BLaER1 treated with 17β-estradiol and CSF1 and Interleukin-3, amounts not matched to agents 10 nM and 100 nM (cell line): ENCODE results near the gene PRR19.

ENCODE experiments used
- H3K27ac ChIP-seq, 11 experiments: shearing (Covaris generic); formaldehyde crosslinking; 2 replicates each; pipeline ENCODE4 v1.8.1; 2022
- H3K27me3 ChIP-seq, 11 experiments: shearing (Covaris generic); formaldehyde crosslinking; 2 replicates each; pipeline ENCODE4 v1.8.1; 2022
- H3K36me3 ChIP-seq, 11 experiments: shearing (Covaris generic); formaldehyde crosslinking; 2 replicates each; pipeline ENCODE4 v1.8.1; 2022
- H3K4me1 ChIP-seq, 10 experiments: shearing (Covaris generic); formaldehyde crosslinking; 2 replicates each; pipeline ENCODE4 v1.8.1; 2022
- H3K4me2 ChIP-seq, 11 experiments: shearing (Covaris generic); formaldehyde crosslinking; 2 replicates each; pipeline ENCODE4 v1.8.1; 2022
- H3K4me3 ChIP-seq, 10 experiments: shearing (Covaris generic); formaldehyde crosslinking; 2 replicates each; pipeline ENCODE4 v1.8.1; 2022
- H3K9ac ChIP-seq, 11 experiments: shearing (Covaris generic); formaldehyde crosslinking; 2 replicates each; pipeline ENCODE4 v1.8.1; 2022
- H3K9me3 ChIP-seq, 11 experiments: shearing (Covaris generic); formaldehyde crosslinking; replicated peaks in 1 of 11; 2 replicates each; pipeline ENCODE4 v1.8.1; 2022
- H4K20me1 ChIP-seq, 11 experiments: shearing (Covaris generic); formaldehyde crosslinking; 2 replicates each; pipeline ENCODE4 v1.8.1; 2022
- Cebpa-rat ChIP-seq, 11 experiments: shearing (Covaris generic); IDR thresholded peaks; 2 replicates each; pipeline ENCODE4 v1.8.1; 2022

PRR19 gene

GRCh38 chr19:42352301-42353259 is 50.6 kb downstream of the PRR19 start:
- Histone ChIP-seq H3K4me3 (no peak overlapping the region), H3K27ac (peak overlapping the region in 2 of 11 experiments; percentile 29 to 35; a peak in 2 of 22 replicates), H4K20me1 (peaks cover 0 to 21% (median 0%) of the 10 kb centered on the region in 11 experiments; a peak in 1 of 22 replicates), H3K9me3 (no peaks in the 10 kb centered on the region), H3K4me1 (peaks cover 0 to 17% (median 13%) of the 10 kb centered on the region in 10 experiments; a peak in 13 of 20 replicates), H3K9ac (no peak overlapping the region), H3K36me3 (peaks cover 22 to 87% (median 53%) of the 10 kb centered on the region in 11 experiments; a peak in 21 of 22 replicates), H3K27me3 (no peaks in the 10 kb centered on the region), H3K4me2 (peak overlapping the region in 6 of 11 experiments; percentile 1 to 47 (median 32); a peak in 9 of 22 replicates)
- TF ChIP-seq Cebpa-rat (IDR thresholded peaks at IDR 0.05), result no peak

- Histone ChIP-seq H3K9ac (no peak overlapping the region), H3K4me1 (peaks cover 0 to 17% (median 13%) of the 10 kb centered on the region in 10 experiments; a peak in 11 of 20 replicates), H3K9me3 (no peaks in the 10 kb centered on the region), H3K36me3 (peaks cover 16 to 87% (median 56%) of the 10 kb centered on the region in 11 experiments; a peak in 21 of 22 replicates), H4K20me1 (peaks cover 0 to 21% (median 0%) of the 10 kb centered on the region in 11 experiments; a peak in 1 of 22 replicates), H3K4me2 (peak overlapping the region in 6 of 11 experiments; percentile 1 to 47 (median 32); a peak in 6 of 22 replicates), H3K27me3 (no peaks in the 10 kb centered on the region), H3K27ac (peak overlapping the region in 1 of 11 experiments; percentile 6; a peak in 2 of 22 replicates), H3K4me3 (no peak overlapping the region)
- TF ChIP-seq Cebpa-rat (IDR thresholded peaks at IDR 0.05), result no peak
Measured at GRCh38 chr19:42353341-42354015, 51.5 kb downstream of the PRR19 start.

GRCh38 chr19:42355896-42356295 is 54.0 kb downstream of the PRR19 start:
- TF ChIP-seq Cebpa-rat (IDR thresholded peaks at IDR 0.05), result no peak
- Histone ChIP-seq H3K9ac (no peak overlapping the region), H3K9me3 (no peaks in the 10 kb centered on the region), H3K4me2 (no peak overlapping the region), H3K27me3 (no peaks in the 10 kb centered on the region), H3K4me3 (no peak overlapping the region), H3K4me1 (peaks cover 0 to 24% (median 13%) of the 10 kb centered on the region in 10 experiments; a peak in 13 of 20 replicates), H4K20me1 (peaks cover 0 to 21% (median 0%) of the 10 kb centered on the region in 11 experiments; a peak in 1 of 22 replicates), H3K27ac (no peak overlapping the region), H3K36me3 (peaks cover 13 to 83% (median 53%) of the 10 kb centered on the region in 11 experiments; a peak in 21 of 22 replicates)

- H3K9me3 ChIP-seq, result no peaks in the 10 kb centered on the region
- H4K20me1 ChIP-seq, result 0 out of 22 replicates have a peak, but pooled peaks cover 0 to 21% (median 0%) of the 10 kb centered on the region in 11 experiments
- H3K4me3 ChIP-seq, result no peak overlapping the region
- H3K4me1 ChIP-seq, result peaks cover 0 to 24% (median 14%) of the 10 kb centered on the region in 10 experiments; a peak in 13 of 20 replicates
- H3K27me3 ChIP-seq, result no peaks in the 10 kb centered on the region
- no peak overlapping the region for H3K27ac ChIP-seq
- no peak overlapping the region for H3K9ac ChIP-seq
- H3K36me3 ChIP-seq, result peaks cover 13 to 81% (median 53%) of the 10 kb centered on the region in 11 experiments; a peak in 21 of 22 replicates
- TF ChIP-seq Cebpa-rat (IDR thresholded peaks at IDR 0.05), result no peak
- no peak overlapping the region for H3K4me2 ChIP-seq
Measured at GRCh38 chr19:42356686-42357085, 54.8 kb downstream of the PRR19 start.

- no peaks in the 10 kb centered on the region for H3K27me3 ChIP-seq
- peaks cover 13 to 77% (median 53%) of the 10 kb centered on the region in 11 experiments; a peak in 21 of 22 replicates for H3K36me3 ChIP-seq
- no peaks in the 10 kb centered on the region for H3K9me3 ChIP-seq
- no peak overlapping the region for H3K27ac ChIP-seq
- H4K20me1 ChIP-seq, result 0 out of 22 replicates have a peak, but pooled peaks cover 0 to 17% (median 0%) of the 10 kb centered on the region in 11 experiments
- H3K4me1 ChIP-seq, result peaks cover 4 to 26% (median 14%) of the 10 kb centered on the region in 10 experiments; a peak in 18 of 20 replicates
- no peak for TF ChIP-seq Cebpa-rat (IDR thresholded peaks at IDR 0.05)
- no peak overlapping the region for H3K4me3 ChIP-seq
- no peak overlapping the region for H3K9ac ChIP-seq
- no peak overlapping the region for H3K4me2 ChIP-seq
Measured at GRCh38 chr19:42357290-42357689, 55.4 kb downstream of the PRR19 start.
